ENCODE data around the gene KIAA2012.

The KIAA2012 gene

GRCh38 chr2:202157211-202157990 lies 84.3 kb downstream of the KIAA2012 start:
- no peak for DNase-seq

GRCh38 chr2:202158796-202159195 lies 85.7 kb downstream of the KIAA2012 start:
- DNase-seq, result no peak

- no peak for DNase-seq
These were observed 88.2 kb downstream of the KIAA2012 start for GRCh38 chr2:202161151-202161835.

- DNase-seq, result no peak
These were observed 91.4 kb downstream of the KIAA2012 start for GRCh38 chr2:202164411-202164810.

GRCh38 chr2:202165208-202165607 lies 92.2 kb downstream of the KIAA2012 start:
- DNase-seq, result no peak

GRCh38 chr2:202165945-202166344 lies 92.9 kb downstream of the KIAA2012 start:
- DNase-seq, result no peak

- DNase-seq, result no peak
These were observed 96.1 kb downstream of the KIAA2012 start for GRCh38 chr2:202169131-202169530.

- no peak for DNase-seq
These were observed 96.9 kb downstream of the KIAA2012 start for GRCh38 chr2:202169832-202170424.

GRCh38 chr2:202171241-202171825 lies 98.3 kb downstream of the KIAA2012 start:
- DNase-seq, result peak; percentile 16

GRCh38 chr2:202172439-202173211 lies 99.6 kb downstream of the KIAA2012 start:
- no peak for DNase-seq

GRCh38 chr2:202178346-202178958 lies 105.4 kb downstream of the KIAA2012 start:
- DNase-seq, result peak; percentile 27

GRCh38 chr2:202184557-202184956 lies 111.5 kb downstream of the KIAA2012 start:
- DNase-seq, result no peak

- no peak for DNase-seq
These were observed 112.1 kb downstream of the KIAA2012 start for GRCh38 chr2:202185156-202185555.

- DNase-seq, result no peak
These were observed 113.7 kb downstream of the KIAA2012 start for GRCh38 chr2:202186641-202187202.

GRCh38 chr2:202187570-202187969 lies 114.5 kb downstream of the KIAA2012 start:
- no peak for DNase-seq

- no peak for DNase-seq
These were observed 120.2 kb downstream of the KIAA2012 start for GRCh38 chr2:202193305-202193704.

- DNase-seq, result no peak
These were observed 120.9 kb downstream of the KIAA2012 start for GRCh38 chr2:202193881-202194353.

- DNase-seq, result no peak
These were observed 121.4 kb downstream of the KIAA2012 start for GRCh38 chr2:202194418-202194817.

GRCh38 chr2:202196727-202197126 lies 123.7 kb downstream of the KIAA2012 start:
- no peak for DNase-seq

GRCh38 chr2:202201220-202202160 lies 128.4 kb downstream of the KIAA2012 start:
- DNase-seq, result no peak

GRCh38 chr2:202203348-202203747 lies 130.3 kb downstream of the KIAA2012 start:
- no peak for DNase-seq
